Lung (tissue), 12 donors: ENCODE data around the gene SNED1. TPM values are rescaled to one million over a fixed set of nuclear protein-coding genes. Genes with fewer than 3 reads are reported as not detected.

Experiments used
- ATAC-seq: fragments of 200-7000 bp; cut with Tn5 transposase; one replicate; pipeline ENCODE4 v1.9.1; 2020; ENCODE audit warnings: moderate number of reproducible peaks; ENCODE audit not compliant: insufficient read depth, low FRiP score
- DNase-seq, 3 donors: peaks; one replicate each; pipeline ENCODE4 v3.0.0-alpha.2; 2013 to 2017
- H3K27ac ChIP-seq, 2 donors: one replicate each; pipeline ENCODE4 v1.5.1; 2013; ENCODE audit warnings: mild to moderate bottlenecking in 2 of 2, moderate library complexity in 2 of 2, control low read depth in 1 of 2, inconsistent platforms in 1 of 2, low read depth in 1 of 2, low read length in 1 of 2
- H3K27me3 ChIP-seq, 3 donors: one replicate each; pipeline ENCODE4 v1.5.1; 2013; ENCODE audit warnings: low read length in 2 of 3; ENCODE audit not compliant: control insufficient read depth in 3 of 3, insufficient read depth in 3 of 3
- H3K36me3 ChIP-seq, 4 donors: one replicate each; pipeline ENCODE4 v1.5.1; 2013; ENCODE audit warnings: low read length in 4 of 4, mild to moderate bottlenecking in 1 of 4, moderate library complexity in 1 of 4; ENCODE audit not compliant: control insufficient read depth in 4 of 4, insufficient read depth in 4 of 4
- H3K4me1 ChIP-seq, 5 donors: one replicate each; pipeline ENCODE4 v1.5.1; 2013; ENCODE audit warnings: low read length in 5 of 5, mild to moderate bottlenecking in 2 of 5, moderate library complexity in 1 of 5; ENCODE audit not compliant: control insufficient read depth in 5 of 5, insufficient read depth in 5 of 5
- H3K4me3 ChIP-seq: one replicate; pipeline ENCODE4 v1.5.1; 2013; ENCODE audit warnings: mild to moderate bottlenecking, control low read depth, moderate library complexity
- H3K9ac ChIP-seq, 2 donors: one replicate each; pipeline ENCODE4 v1.5.1; 2013; ENCODE audit warnings: low read length in 2 of 2, control low read depth in 1 of 2; ENCODE audit not compliant: insufficient read depth in 1 of 2
- H3K9me3 ChIP-seq, 4 donors: one replicate each; pipeline ENCODE4 v1.5.1; 2013; ENCODE audit warnings: low read length in 3 of 4, mild to moderate bottlenecking in 1 of 4, moderate library complexity in 1 of 4; ENCODE audit not compliant: control insufficient read depth in 4 of 4, insufficient read depth in 3 of 4
- WGBS, 2 donors: extraction: QIAGEN DNeasy Blood & Tissue Kit; methylation state at CpG; one replicate each; pipeline ENCODE4 v1.1.7; 2013; 5-methylcytosine and 5-hydroxymethylcytosine counted together
- polyA plus RNA-seq, 2 donors: library from polyadenylated mRNA; stranded (reverse); fragments of 200-250 nt; gene quantifications; one replicate each; pipeline ENCODE4 v1.2.1, GENCODE V29; 2013
- total RNA-seq, 2 donors: library from RNA; depleted of rRNA in 1 of 2; stranded (reverse); fragments of >200 nt in 1 of 2; gene quantifications; one replicate each; pipeline ENCODE4 v1.2.1, GENCODE V29; 2014 to 2021
- TF ChIP-seq, protein P1 (sequence below): IDR thresholded peaks from 2 replicates; pipeline ENCODE4 v1.5.1; 2012; ENCODE audit warnings: mild to moderate bottlenecking; ENCODE audit errors: control extremely low read depth, extremely low read depth
- donor health status: control.
- donor health status: control.
- donor health status: Bipolar disorder and iron deficiency.
- donor health status: healthy.
- donor health status: DM: yes; HTN: yes; CAD: no.

Gene SNED1
- total and polyA plus RNA-seq, 4 donors: 5.9 to 74.6 (median 34.7) TPM

GRCh38 chr2:240968731-240969624, 29.4 kb upstream of the SNED1 start:
- Histone ChIP-seq H3K9ac (no peak overlapping the region), H3K27me3 (no peaks in the 10 kb centered on the region), H3K27ac (no peak overlapping the region), H3K4me3 (no peak overlapping the region), H3K4me1 (peaks cover 0 to 25% (median 5%) of the 10 kb centered on the region in 5 donors), H3K9me3 (peaks cover 0 to 3% (median 1%) of the 10 kb centered on the region in 4 donors), H3K36me3 (no peaks in the 10 kb centered on the region)
- DNase-seq (peak in 1 of 3 donors; percentile 67), ATAC-seq (no peak)
- 83 to 90% methylated on average over 14 to 15 of the region's 15 CpGs for WGBS, 2 donors
- TF ChIP-seq, protein P1, sequence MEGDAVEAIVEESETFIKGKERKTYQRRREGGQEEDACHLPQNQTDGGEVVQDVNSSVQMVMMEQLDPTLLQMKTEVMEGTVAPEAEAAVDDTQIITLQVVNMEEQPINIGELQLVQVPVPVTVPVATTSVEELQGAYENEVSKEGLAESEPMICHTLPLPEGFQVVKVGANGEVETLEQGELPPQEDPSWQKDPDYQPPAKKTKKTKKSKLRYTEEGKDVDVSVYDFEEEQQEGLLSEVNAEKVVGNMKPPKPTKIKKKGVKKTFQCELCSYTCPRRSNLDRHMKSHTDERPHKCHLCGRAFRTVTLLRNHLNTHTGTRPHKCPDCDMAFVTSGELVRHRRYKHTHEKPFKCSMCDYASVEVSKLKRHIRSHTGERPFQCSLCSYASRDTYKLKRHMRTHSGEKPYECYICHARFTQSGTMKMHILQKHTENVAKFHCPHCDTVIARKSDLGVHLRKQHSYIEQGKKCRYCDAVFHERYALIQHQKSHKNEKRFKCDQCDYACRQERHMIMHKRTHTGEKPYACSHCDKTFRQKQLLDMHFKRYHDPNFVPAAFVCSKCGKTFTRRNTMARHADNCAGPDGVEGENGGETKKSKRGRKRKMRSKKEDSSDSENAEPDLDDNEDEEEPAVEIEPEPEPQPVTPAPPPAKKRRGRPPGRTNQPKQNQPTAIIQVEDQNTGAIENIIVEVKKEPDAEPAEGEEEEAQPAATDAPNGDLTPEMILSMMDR: no peak

- Histone ChIP-seq H3K9me3 (peaks cover 0 to 4% (median 1%) of the 10 kb centered on the region in 4 donors), H3K4me3 (no peak overlapping the region), H3K9ac (no peak overlapping the region), H3K27me3 (no peaks in the 10 kb centered on the region), H3K27ac (no peak overlapping the region), H3K36me3 (no peaks in the 10 kb centered on the region), H3K4me1 (peaks cover 0 to 20% (median 2%) of the 10 kb centered on the region in 5 donors)
- ATAC-seq (no peak), DNase-seq (no peak)
- TF ChIP-seq, protein P1: no peak
- 75 to 77% methylated on average over 3 of the region's 3 CpGs for WGBS, 2 donors
Observed at GRCh38 chr2:240970104-240970503, 28.3 kb upstream of the SNED1 start.

DNA sequence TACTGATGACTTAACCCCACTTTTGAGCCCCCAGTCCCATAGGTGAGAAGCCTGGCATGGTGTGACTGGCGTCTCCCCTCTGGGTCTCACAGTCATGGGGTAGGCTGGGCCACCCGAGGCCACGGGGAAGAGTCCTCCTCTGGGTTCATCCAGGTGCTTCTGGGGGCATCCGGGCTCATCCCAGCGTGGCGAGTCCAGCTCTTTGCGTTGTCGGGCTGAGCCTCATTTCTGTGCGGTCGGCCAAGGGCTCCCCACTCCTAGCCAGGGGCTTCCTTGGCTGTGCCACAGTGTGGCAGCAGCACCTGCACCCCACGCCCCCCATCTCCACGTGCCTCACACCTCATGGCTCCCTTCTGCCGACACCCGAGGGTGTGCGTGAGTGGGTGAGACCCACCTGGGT, 27.6 kb upstream of the SNED1 start:
- no peak overlapping the region for H3K9ac ChIP-seq
- H3K27ac ChIP-seq: no peak overlapping the region
- H3K4me3 ChIP-seq: no peak overlapping the region
- WGBS, 2 donors: 88 to 91% methylated on average over 15 of the region's 15 CpGs
- H3K9me3 ChIP-seq: peaks cover 0 to 4% (median 1%) of the 10 kb centered on the region in 4 donors
- ATAC-seq (no peak), DNase-seq (no peak)
- H3K27me3 ChIP-seq: no peaks in the 10 kb centered on the region
- H3K4me1 ChIP-seq: peaks cover 0 to 13% (median 2%) of the 10 kb centered on the region in 5 donors
- TF ChIP-seq, protein P1: no peak
- no peaks in the 10 kb centered on the region for H3K36me3 ChIP-seq
